KOPT-K1 (cell line): ENCODE data around the gene ZNF281.
"Not testable (repeated sequence)": the region's sequence is repeated elsewhere in the genome, so short reads cannot be mapped to it uniquely, and the experiment has no call there.

Experiments used
- H3K27ac ChIP-seq: fragments of 200-600 bp; sonication (generic); 2 replicates; pipeline ENCODE4 v1.5.1; 2016; ENCODE audit warnings: antibody characterized with exemption, mild to moderate bottlenecking, low read depth, low read length; ENCODE audit not compliant: poor library complexity, severe bottlenecking
- H3K36me3 ChIP-seq: fragments of 200-600 bp; sonication (generic); 2 replicates; pipeline ENCODE4 v1.5.1; 2017; ENCODE audit warnings: antibody characterized with exemption, mild to moderate bottlenecking, low read length, moderate library complexity; ENCODE audit not compliant: insufficient read depth
- H3K9me3 ChIP-seq: fragments of 200-600 bp; sonication (generic); 2 replicates; pipeline ENCODE4 v1.5.1; 2017; ENCODE audit warnings: antibody characterized with exemption, low read length, mild to moderate bottlenecking; ENCODE audit not compliant: insufficient read depth, poor library complexity, severe bottlenecking

The ZNF281 gene

DNA sequence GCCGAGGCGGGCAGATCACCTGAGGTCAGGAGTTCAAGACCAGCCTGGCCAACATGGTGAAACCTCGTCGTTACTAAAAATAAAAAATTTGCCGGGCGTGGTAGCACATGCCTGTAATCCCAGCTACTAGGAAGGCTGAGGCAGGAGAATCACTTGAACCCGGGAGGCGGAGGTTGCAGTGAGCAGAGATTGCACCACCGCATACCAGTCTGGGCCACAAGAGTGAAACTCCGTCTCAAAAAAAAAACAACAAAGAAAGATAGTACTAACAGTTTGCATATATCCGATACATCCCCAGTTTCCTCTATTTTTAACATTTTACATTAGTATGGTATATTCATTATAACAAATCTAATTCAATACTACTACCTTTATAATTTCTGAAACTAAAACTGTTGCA is 3.9 kb upstream of the ZNF281 start:
- not testable (repeated sequence) for H3K36me3 ChIP-seq, H3K27ac ChIP-seq

DNA sequence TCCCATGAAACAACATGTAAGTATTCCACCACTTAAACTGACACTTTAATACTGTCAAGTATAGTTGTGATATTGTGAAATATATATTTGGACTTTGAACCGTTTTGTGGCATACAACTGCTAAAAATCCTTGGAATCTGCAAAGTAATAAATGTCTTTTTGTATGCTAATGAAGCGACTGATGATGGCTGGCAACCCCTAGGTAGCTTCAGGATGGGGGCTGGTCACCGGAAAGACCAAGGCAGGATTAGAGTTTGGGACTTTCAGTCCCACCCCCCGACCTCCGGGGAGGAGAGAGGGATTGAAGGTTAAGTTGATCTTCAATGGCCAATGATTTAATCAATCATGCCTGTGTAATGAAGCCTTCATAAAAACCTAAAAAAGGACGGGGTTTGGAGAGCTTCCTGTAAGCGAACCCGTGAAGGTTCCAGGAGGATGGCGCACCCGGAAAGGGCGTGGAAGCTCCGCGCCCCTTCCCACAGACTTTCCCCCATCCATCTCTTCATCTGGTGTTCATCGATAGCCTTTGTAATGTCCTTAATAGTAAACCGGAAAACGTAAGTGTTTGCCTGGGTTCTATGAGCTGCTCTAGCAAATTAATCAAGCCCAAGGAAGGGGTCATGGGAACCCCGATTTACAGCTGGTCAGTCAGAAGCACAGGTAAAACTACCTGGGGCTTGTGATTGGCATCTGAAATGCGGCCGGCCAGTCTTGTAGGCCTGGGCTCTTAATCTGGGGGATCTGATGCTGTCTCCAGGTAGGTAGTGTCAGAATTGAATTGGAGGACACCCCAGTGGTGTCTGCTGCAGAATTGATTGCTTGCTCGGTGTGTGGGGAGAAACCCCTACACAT is 1.8 kb upstream of the ZNF281 start:
- Histone ChIP-seq H3K9me3 (no peaks in the 10 kb centered on the region), H3K27ac (no peak overlapping the region), H3K36me3 (peaks cover 23% of the 10 kb centered on the region)

More for the DNA sequence above, 3.9 kb upstream of the ZNF281 start:
- not testable (repeated sequence) for H3K9me3 ChIP-seq

DNA sequence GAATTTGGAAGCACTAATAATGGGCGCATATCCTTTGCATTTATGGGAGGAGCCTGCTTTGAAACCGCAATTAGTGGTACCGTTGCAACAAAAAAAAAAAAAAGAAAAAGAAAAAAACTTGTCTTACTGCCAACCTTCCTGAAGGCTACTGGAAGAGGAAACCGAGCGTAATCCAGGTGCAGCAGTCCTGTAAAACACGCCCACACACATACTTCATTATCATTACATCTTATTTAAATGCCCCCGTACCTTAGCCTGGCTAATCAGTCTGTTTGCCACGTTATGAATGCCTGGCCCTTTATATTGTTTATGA is 686 bp upstream of the ZNF281 start:
- Histone ChIP-seq H3K27ac (peak overlapping the region; percentile 83), H3K36me3 (peaks cover 34% of the 10 kb centered on the region), H3K9me3 (no peaks in the 10 kb centered on the region)

DNA sequence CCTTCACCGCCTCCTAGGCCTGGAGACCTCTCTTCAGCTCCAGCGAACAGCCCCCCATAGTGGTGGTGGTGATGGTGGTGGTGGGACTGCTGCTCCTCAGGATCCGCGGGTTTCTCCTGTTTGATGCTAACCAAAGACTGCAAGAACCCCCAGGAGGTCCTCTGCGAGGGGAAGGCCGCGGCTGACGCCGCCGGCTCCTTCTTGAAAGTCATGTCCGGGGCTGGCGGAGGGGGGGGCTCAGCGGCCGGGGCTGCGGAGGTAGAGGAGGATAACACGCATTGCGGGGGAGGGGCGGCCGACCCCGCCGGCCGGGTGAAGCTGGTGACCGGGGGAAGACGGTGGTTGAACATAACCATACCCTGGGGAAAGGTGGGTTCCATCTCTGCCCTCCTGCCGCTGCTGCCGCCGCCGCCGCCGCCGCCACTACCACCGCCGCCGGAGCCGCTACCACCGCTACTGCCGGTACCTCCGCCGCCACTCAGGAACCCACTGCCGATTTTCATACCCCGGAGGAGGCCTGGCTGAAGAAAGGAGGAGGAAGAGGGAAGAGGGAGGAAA is 554 bp downstream of the ZNF281 start:
- H3K9me3 ChIP-seq = no peaks in the 10 kb centered on the region
- H3K27ac ChIP-seq = peak overlapping the region; percentile 83
- peaks cover 47% of the 10 kb centered on the region for H3K36me3 ChIP-seq

DNA sequence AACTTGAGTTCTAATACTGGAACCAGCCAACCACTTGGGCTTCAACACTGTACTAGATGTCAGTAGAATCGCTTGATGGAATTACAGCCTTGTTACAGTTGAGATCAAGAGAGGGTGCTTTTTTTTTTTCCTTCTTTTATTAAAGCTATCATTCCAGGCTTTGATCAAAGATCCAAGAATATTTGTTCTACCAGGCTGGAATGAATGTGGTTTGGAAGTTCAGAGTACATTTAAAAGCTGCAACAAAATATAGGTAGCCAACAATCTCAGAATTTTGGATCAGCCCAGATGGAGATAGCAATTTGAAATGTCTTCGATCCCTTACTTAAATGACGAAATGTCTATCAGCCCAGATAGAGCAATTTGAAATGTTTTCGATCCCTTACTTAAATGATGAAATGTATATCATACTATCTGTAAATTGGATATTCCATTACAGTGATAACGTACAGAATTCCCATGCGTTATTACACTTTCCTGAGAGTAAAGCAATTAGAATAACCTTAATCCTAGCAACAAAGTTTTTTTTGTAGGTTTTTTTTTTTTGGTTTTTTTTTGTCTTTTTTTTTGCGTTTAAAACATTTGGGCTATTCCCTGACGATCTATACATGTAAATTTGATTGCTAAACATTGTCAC is 3.6 kb downstream of the ZNF281 start:
- peaks cover 75% of the 10 kb centered on the region for H3K36me3 ChIP-seq
- H3K27ac ChIP-seq = no peak overlapping the region
- no peaks in the 10 kb centered on the region for H3K9me3 ChIP-seq

DNA sequence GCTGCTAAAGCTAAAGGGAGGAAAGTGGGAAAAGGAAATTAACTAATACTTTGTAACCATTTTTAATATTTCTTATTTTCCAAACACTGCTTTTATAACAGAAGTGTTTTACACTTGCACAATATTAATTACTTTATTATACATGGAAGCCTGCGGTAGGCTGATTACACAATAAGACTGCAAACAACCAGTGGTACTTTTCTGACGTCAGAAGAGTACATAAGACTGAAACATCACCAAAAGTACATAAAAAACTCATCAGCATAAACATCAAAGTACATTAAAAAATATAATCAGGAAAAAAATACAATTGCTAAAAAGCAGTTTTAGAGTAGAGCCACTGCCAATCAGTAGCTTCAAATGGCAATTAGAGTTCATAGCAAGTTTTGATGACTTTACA is 4.6 kb downstream of the ZNF281 start:
- no peak overlapping the region for H3K27ac ChIP-seq
- peaks cover 78% of the 10 kb centered on the region for H3K36me3 ChIP-seq
- H3K9me3 ChIP-seq = no peaks in the 10 kb centered on the region

DNA sequence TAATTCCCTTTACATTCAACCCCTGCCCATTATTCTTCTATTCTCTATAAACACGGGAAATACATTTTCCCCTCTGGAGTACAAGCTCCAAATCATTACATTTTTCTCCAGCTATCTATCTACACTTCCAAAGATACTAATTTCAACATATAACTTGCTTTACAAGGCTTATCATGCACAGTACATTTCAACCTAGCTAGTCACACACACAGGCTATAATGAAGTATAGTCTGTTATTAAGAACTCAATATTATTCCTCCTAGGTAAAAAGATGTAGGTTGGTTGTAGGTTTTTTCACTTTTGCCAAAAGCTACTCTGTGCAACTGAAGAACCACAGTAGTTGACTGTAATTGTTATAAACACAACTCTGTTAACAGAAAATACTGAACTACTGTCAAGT is 8.1 kb downstream of the ZNF281 start:
- Histone ChIP-seq H3K36me3 (peaks cover 55% of the 10 kb centered on the region), H3K9me3 (no peaks in the 10 kb centered on the region), H3K27ac (no peak overlapping the region)

DNA sequence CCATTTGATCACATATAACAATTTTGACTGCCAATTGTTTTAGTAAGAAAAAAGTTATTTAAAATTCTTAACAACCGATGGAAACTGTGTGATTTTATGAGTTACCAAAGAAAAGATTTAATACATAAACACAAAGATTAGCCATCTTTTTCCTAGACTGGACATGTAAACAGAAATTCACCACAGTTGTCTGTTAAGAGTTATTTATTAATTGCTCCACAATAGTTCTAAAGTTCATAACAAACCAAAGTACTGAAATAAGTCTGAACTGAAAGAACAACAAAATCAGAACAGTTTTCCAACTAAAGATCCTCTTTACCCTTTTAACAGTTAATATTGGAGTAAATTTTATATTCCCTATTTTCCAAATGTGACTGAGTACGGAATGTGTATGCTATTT is 8.6 kb downstream of the ZNF281 start:
- Histone ChIP-seq H3K27ac (no peak overlapping the region), H3K36me3 (peaks cover 51% of the 10 kb centered on the region), H3K9me3 (no peaks in the 10 kb centered on the region)

DNA sequence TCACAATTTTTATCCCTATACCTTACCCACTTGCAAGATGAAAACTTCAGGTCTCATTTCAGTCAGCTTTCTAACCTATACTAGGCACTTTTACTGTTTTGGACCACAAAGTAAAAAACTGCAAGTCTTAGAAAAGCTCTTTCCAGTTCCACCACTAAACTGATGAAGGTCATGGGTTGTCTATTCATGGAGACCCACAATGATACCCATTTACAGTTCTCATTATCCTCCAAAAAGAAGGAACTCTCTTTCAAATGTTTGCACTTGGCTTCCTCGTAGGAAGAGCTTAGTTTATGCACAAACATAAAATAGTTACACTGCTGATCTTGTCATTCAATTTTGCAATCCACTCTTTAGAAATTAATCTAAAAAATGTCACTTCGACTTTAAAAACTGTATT is 9.3 kb downstream of the ZNF281 start:
- peaks cover 44% of the 10 kb centered on the region for H3K36me3 ChIP-seq
- H3K27ac ChIP-seq = no peak overlapping the region
- H3K9me3 ChIP-seq = no peaks in the 10 kb centered on the region

DNA sequence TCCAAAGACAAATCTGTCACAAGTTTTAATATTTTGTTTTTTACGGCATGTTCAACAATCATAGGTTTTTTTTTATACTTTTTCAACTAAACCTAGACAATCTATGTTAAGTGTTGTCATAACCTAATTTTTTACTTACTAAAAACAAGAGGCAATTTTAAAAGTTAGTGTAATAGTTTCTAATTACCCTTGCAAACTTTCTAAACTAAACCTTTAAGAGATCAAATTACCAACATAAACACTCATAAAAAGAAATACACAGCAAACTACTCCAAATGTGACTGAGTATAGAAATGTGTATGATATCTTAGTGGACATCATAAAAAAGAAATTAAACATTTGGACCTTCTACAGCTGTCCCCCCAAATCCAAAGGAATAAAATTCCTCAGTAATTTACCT is 10.0 kb downstream of the ZNF281 start:
- H3K27ac ChIP-seq = no peak overlapping the region
- no peaks in the 10 kb centered on the region for H3K9me3 ChIP-seq
- H3K36me3 ChIP-seq = peaks cover 37% of the 10 kb centered on the region

DNA sequence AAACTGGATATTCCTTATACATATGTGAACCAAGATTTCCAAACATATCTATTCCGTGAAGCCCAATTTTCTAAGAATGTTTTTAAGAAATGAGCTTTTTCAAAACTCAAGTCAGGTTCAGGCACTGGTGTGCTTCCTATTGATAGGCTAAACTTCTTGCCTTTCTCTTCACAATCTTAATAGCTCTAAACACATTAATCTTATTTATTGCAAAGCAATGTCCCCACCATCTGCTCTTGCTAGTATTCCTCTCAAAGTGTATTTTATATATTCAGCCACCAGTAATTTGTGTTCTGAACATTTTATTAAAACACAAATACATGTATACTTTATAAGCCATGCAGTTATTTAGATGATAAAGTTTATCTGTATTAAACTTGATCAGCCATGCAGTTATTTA is 11.5 kb downstream of the ZNF281 start:
- peaks cover 24% of the 10 kb centered on the region for H3K36me3 ChIP-seq
- H3K27ac ChIP-seq = no peak overlapping the region
- H3K9me3 ChIP-seq = no peaks in the 10 kb centered on the region

DNA sequence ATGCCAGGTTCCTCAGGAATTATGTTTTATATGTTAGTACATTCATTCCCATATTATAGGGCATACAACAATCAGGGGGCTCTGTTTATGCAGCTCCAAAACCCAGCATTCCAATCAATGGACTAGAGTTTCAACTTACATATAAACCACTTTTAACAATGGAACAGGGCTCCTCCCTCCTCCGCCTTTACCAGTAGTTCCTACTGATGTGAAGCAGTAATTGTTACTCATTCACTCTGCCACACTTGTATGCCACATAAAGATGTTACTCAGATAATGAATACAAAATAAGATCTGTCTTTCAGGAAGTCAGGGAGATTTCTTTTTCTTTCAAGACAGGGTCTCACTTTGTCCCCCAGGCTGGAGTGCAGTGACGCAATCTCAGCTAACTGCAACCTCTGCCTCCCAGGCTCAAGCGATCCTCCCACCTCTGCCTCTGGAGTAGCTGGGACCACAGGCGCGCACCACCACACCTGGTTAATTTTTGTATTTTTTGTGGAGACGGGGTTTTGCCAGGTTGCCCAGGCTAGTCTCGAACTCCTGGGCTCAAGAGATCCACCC is 17.1 kb downstream of the ZNF281 start:
- Histone ChIP-seq H3K36me3 (no peaks in the 10 kb centered on the region; the same call in 1 of the 2 replicates), H3K27ac (no peak overlapping the region), H3K9me3 (no peaks in the 10 kb centered on the region)

DNA sequence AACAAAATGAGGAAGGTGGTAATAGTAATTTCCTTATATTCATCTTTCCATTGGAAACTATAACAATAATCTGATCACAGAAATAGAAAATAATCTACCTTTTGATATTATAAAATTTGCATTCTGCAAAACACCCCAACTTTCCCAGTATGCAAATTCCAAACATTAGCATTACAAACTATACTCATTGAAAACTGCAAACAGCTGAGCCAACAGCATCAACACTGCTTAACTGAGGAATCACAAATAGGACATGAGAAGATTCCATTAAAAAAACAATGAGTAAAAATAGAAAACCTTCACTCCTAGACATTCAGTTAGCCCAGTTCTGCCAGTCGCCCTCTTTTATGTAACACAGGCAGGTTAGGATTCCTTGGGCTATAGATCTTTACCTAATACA is 18.1 kb downstream of the ZNF281 start:
- H3K27ac ChIP-seq = no peak overlapping the region
- no peaks in the 10 kb centered on the region for H3K36me3 ChIP-seq
- no peaks in the 10 kb centered on the region for H3K9me3 ChIP-seq

DNA sequence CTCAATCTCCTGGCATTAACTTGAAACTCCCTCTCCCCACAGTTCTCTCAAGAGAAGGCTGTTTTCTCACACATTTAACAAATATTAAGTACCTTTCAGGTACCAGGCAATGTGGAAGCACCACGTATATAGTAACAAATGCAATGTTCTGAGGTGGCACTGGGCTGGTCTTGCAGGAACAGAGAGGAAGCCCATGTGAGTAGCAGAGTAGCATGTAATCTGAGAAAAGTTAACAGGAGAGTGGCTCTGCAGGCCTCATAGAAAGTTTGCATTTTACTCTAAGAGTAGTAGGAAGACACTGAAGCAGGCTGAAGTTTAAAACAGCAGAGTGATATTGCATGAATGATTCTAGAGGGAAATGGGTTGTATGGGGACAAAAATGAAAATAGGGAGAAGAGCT is 21.0 kb downstream of the ZNF281 start:
- Histone ChIP-seq H3K36me3 (no peaks in the 10 kb centered on the region), H3K27ac (no peak overlapping the region), H3K9me3 (no peaks in the 10 kb centered on the region)

DNA sequence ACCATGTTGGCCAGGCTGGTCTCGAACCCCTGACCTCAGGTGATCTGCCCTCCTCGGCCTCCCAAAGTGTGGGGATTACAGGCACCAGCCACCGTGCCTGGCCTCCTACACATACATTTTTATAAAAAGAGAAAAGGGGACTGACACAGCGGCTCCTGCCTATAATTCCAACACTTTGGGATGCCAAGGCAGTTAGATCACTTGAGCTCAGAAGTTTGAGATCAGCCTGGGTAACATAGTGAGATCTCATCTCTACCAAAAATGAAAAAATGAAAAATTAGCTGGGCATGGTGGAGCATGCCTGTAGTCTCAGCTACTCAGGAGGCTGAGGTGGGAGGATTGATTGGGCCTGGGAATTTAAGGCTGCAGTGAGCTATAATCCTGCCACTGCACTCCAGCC is 23.4 kb downstream of the ZNF281 start:
- Histone ChIP-seq H3K9me3 (no peaks in the 10 kb centered on the region), H3K36me3 (no peaks in the 10 kb centered on the region), H3K27ac (no peak overlapping the region)
